ENCODE measurements around the gene ADSS1. TPM values are rescaled to one million over a fixed set of nuclear protein-coding genes. Genes with fewer than 3 reads are reported as not detected.

ADSS1 gene
- total RNA-seq, 2 donors from 2014 or later, result 18.3 to 44.4 TPM

DNA sequence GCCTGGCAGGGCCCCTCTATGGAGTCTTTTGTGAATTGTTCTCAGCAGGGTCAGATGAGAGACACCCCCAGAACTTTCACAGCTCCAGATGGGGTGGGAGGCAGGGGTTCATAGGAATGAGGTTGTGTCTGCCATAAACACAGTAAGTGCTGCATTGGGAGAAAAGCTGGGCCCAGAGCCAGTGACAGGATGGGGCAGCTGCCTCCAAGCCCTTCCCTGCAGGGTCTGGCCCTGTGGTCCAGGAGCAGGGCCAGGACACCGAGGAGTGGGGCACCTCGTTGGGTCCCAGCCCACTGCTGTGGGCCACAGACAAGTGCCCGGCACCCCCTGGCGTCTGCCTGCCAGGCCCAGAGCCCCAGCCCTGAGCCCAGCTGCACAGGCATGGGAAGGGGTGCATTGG is 21.4 kb upstream of the ADSS1 start:
- Histone ChIP-seq H3K4me1 (replicated peaks) (no peaks in the 10 kb centered on the region), H3K27me3 (replicated peaks; ENCODE audit: insufficient read depth) (no peaks in the 10 kb centered on the region), H3K36me3 (peaks cover 0 to 4% of the 10 kb centered on the region in 2 donors), H3K27ac (no peak overlapping the region), H3K9me3 (no peaks in the 10 kb centered on the region), H3K4me3 (no peak overlapping the region)
- 24% methylated on average over 2 of the region's 4 CpGs for WGBS
- DNase-seq (ENCODE audit: low spot score), result no peak
- TF ChIP-seq, protein P1, sequence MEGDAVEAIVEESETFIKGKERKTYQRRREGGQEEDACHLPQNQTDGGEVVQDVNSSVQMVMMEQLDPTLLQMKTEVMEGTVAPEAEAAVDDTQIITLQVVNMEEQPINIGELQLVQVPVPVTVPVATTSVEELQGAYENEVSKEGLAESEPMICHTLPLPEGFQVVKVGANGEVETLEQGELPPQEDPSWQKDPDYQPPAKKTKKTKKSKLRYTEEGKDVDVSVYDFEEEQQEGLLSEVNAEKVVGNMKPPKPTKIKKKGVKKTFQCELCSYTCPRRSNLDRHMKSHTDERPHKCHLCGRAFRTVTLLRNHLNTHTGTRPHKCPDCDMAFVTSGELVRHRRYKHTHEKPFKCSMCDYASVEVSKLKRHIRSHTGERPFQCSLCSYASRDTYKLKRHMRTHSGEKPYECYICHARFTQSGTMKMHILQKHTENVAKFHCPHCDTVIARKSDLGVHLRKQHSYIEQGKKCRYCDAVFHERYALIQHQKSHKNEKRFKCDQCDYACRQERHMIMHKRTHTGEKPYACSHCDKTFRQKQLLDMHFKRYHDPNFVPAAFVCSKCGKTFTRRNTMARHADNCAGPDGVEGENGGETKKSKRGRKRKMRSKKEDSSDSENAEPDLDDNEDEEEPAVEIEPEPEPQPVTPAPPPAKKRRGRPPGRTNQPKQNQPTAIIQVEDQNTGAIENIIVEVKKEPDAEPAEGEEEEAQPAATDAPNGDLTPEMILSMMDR (IDR thresholded peaks at IDR 0.05), result no peak
- TF ChIP-seq POLR2AphosphoS5 (IDR thresholded peaks at IDR 0.05) (no peak), POLR2A (IDR thresholded peaks at IDR 0.05) (no peak)
- intact Hi-C loops (cut with DNase I), result no loop called here

DNA sequence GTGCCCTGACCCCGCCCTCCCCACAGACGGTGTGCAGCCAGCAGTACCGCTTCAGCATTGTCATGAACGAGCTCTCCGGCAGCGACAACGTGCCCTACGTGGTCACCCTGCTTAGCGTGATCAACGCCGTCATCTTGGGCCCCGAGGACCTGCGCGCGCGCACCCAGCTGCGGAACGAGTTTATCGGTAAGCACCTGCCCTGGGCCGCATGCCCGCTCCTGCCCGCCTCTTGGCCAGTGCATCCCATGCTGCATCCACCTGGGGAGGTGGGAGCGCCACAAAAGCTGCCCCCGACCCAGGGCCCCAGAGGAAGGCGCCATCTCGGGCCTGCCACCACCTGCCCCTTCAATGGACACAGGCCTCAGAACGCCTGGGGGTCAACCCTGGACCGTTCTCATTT is 20.8 kb upstream of the ADSS1 start:
- Histone ChIP-seq H3K9me3 (no peaks in the 10 kb centered on the region), H3K4me3 (no peak overlapping the region), H3K4me1 (replicated peaks) (no peaks in the 10 kb centered on the region), H3K27ac (no peak overlapping the region), H3K36me3 (peaks cover 0 to 4% of the 10 kb centered on the region in 2 donors), H3K27me3 (replicated peaks; ENCODE audit: insufficient read depth) (no peaks in the 10 kb centered on the region)
- intact Hi-C loops (cut with DNase I), result no loop called here
- 89% methylated on average over 28 of the region's 28 CpGs for WGBS
- TF ChIP-seq, protein P1 (IDR thresholded peaks at IDR 0.05), result no peak
- TF ChIP-seq POLR2AphosphoS5 (IDR thresholded peaks at IDR 0.05) (no peak), POLR2A (IDR thresholded peaks at IDR 0.05) (no peak)
- DNase-seq (ENCODE audit: low spot score), result no peak

DNA sequence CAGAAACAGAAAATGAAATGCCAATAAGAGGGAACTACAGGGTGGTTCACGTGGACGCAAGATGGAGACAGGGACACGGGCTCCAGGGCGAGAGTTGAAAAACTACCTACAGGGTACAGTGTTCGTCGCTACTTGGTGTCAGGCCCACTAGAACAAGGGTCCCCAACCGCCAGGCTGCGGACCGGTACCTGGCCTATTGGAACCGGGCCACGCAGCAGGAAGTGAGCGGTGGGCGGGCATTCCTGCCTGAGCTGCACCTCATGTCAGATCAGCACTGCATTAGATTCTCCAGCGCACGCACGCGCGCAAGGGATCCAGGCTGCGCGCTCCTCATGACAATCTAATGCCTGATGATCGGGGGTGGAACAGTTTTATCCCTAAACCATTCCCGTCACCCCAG is 19.8 kb upstream of the ADSS1 start:
- Histone ChIP-seq H3K4me1 (replicated peaks) (no peaks in the 10 kb centered on the region), H3K27me3 (replicated peaks; ENCODE audit: insufficient read depth) (no peaks in the 10 kb centered on the region), H3K4me3 (no peak overlapping the region), H3K27ac (no peak overlapping the region), H3K36me3 (peaks cover 0 to 4% of the 10 kb centered on the region in 2 donors), H3K9me3 (no peaks in the 10 kb centered on the region)
- 98% methylated on average over 22 of the region's 22 CpGs for WGBS
- DNase-seq (ENCODE audit: low spot score), result no peak
- intact Hi-C loops (cut with DNase I), result no loop called here
- TF ChIP-seq POLR2AphosphoS5 (IDR thresholded peaks at IDR 0.05) (no peak), POLR2A (IDR thresholded peaks at IDR 0.05) (no peak)
- TF ChIP-seq, protein P1 (IDR thresholded peaks at IDR 0.05), result no peak

DNA sequence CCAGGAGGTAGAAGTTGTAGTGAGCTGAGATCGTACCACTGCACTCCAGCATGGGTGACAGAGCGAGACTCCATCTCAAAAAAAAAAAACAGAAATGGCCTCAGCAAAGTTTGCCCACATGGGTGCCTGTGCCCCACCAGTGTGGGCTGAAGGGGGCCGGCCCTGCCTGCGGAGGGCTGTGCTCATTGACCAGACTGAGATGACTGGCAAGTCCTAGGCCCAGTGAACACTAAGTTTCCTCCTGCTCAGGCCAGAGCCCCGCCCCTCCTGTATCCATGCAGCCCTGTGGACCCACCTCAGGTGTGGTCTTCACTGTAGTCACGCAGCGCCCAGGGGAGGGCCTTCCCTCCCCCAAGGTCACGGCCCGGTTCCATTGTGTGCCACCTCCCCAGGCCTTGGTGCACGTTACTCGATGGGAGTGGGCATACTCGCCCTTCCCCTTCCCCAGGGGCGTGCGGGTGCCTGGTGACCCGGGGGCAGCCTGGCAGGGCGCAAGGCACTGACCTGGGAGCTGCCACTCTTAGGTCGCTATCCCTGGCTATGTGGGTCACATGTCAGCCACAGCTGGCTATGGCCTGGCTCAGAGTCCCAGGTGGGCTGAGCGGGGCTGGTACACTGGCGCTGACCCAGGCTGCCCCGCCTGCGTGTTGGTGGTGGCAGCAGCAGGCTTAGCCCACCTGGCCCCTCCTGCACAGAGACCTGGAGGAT is 18.5 kb upstream of the ADSS1 start:
- no peak overlapping the region for H3K4me3 ChIP-seq
- no peaks in the 10 kb centered on the region for H3K27me3 ChIP-seq (replicated peaks; ENCODE audit: insufficient read depth)
- 92% methylated on average over 21 of the region's 21 CpGs for WGBS
- no peaks in the 10 kb centered on the region for H3K9me3 ChIP-seq
- intact Hi-C loops (cut with DNase I), result no loop called here
- peaks cover 0 to 4% of the 10 kb centered on the region in 2 donors for H3K36me3 ChIP-seq
- H3K27ac ChIP-seq, result no peak overlapping the region
- TF ChIP-seq POLR2A (IDR thresholded peaks at IDR 0.05), result no peak
- H3K4me1 ChIP-seq (replicated peaks), result no peaks in the 10 kb centered on the region
- DNase-seq (ENCODE audit: low spot score), result no peak

DNA sequence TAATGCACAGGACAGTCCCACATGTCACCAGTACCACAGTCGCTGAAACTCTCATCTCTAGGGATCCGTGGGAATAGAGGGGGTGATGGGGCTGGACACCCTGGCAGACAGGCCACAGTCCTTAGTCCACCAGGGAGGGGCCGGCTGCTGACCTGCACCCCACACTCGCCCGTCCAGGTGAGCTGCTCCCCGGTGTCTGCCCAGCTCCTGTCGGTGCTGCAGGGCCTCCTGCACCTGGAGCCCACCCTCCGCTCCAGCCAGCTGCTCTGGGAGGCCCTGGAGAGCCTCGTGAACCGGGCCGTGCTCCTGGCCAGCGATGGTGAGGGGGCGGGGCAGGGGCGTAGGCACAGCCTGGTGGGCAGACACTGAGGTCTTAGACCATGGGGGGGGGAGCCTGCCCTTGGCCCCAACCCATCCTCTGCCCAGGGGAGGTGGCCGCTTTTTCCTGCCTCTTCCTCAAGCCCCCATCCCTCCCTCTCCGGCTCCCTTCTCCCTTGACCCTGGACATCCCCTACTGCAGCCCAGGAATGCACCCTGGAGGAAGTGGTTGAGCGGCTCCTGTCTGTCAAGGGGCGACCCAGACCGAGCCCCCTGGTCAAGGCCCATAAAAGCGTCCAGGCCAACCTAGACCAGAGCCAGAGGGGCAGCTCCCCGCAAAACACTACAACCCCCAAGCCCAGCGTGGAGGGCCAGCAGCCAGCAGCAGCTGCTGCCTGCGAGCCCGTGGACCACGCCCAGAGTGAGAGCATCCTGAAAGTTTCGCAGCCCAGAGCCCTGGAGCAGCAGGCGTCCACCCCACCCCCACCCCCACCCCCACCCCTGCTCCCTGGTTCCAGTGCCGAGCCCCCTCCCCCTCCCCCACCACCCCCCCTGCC is 17.1 kb upstream of the ADSS1 start:
- intact Hi-C loops (cut with DNase I), result no loop called here
- no peak overlapping the region for H3K4me3 ChIP-seq
- no peaks in the 10 kb centered on the region for H3K9me3 ChIP-seq
- no peak overlapping the region for H3K27ac ChIP-seq
- 61% methylated on average over 22 of the region's 28 CpGs for WGBS
- no peaks in the 10 kb centered on the region for H3K4me1 ChIP-seq (replicated peaks)
- H3K27me3 ChIP-seq (replicated peaks; ENCODE audit: insufficient read depth), result no peaks in the 10 kb centered on the region
- DNase-seq (ENCODE audit: low spot score), result no peak
- peaks cover 0 to 4% of the 10 kb centered on the region in 2 donors for H3K36me3 ChIP-seq
- TF ChIP-seq, protein P1 (IDR thresholded peaks at IDR 0.05), result no peak
- TF ChIP-seq POLR2A (IDR thresholded peaks at IDR 0.05) (no peak), POLR2AphosphoS5 (IDR thresholded peaks at IDR 0.05) (no peak)
